HepG2 (cell line): Measurements from ENCODE around the gene ARHGEF16. TPM values are rescaled to one million over a fixed set of nuclear protein-coding genes. Genes with fewer than 3 reads are reported as not detected.

Experiments
- AGO2 ChIP-seq: fragments of 200-400 bp; formaldehyde crosslinking; optimal IDR thresholded peaks from 2 replicates; pipeline ENCODE3; 2017; ENCODE audit warnings: mild to moderate bottlenecking, low read depth, low read length, moderate library complexity
- BHLHE40 ChIP-seq: IDR thresholded peaks from 2 replicates; pipeline ENCODE4 v1.6.1; 2011; ENCODE audit warnings: low read length, improper control_type of control experiment
- CEBPB ChIP-seq: IDR thresholded peaks from 2 replicates; pipeline ENCODE4 v1.6.1; 2011; ENCODE audit warnings: low read depth, low read length, improper control_type of control experiment, borderline replicate concordance
- CENPBD1 ChIP-seq: sonication (generic); formaldehyde crosslinking; IDR thresholded peaks from 2 replicates; pipeline ENCODE4 v1.8.0; 2022; ENCODE audit warnings: missing genetic modification reagents, low read depth, mild to moderate bottlenecking, borderline replicate concordance
- HNRNPL ChIP-seq: fragments of 200-400 bp; formaldehyde crosslinking; IDR thresholded peaks from 2 replicates; pipeline ENCODE4 v1.6.1; 2017; ENCODE audit warnings: mild to moderate bottlenecking, low read depth, low read length
- HOXD1 ChIP-seq: sonication (generic); formaldehyde crosslinking; IDR thresholded peaks from 2 replicates; pipeline ENCODE4 v1.5.0; 2020; ENCODE audit warnings: missing genetic modification reagents
- KAT8 ChIP-seq: IDR thresholded peaks from 2 replicates; pipeline ENCODE4 v1.6.1; 2016; ENCODE audit warnings: missing genetic modification reagents, missing compliant biosample characterization
- PHF8 ChIP-seq: sonication (generic); formaldehyde crosslinking; IDR thresholded peaks from 2 replicates; pipeline ENCODE4 v1.5.0; 2020; ENCODE audit warnings: missing genetic modification reagents
- SIN3A ChIP-seq: IDR thresholded peaks from 2 replicates; pipeline ENCODE4 v1.6.1; 2011; ENCODE audit warnings: low read depth, mild to moderate bottlenecking, control low read depth, low read length, borderline replicate concordance
- XRCC5 ChIP-seq: fragments of 200-400 bp; formaldehyde crosslinking; optimal IDR thresholded peaks from 2 replicates; pipeline ENCODE3; 2017; ENCODE audit warnings: mild to moderate bottlenecking, low read length
- ZMYM2 ChIP-seq: sonication (generic); formaldehyde crosslinking; IDR thresholded peaks from 2 replicates; pipeline ENCODE4 v1.8.0; 2022; ENCODE audit warnings: mild to moderate bottlenecking, missing genetic modification reagents
- ZNF260 ChIP-seq: sonication (generic); formaldehyde crosslinking; IDR thresholded peaks from 2 replicates; pipeline ENCODE4 v1.4.0; 2020; ENCODE audit warnings: missing genetic modification reagents, low read depth, mild to moderate bottlenecking, borderline replicate concordance
- ZNF451 ChIP-seq: sonication (generic); formaldehyde crosslinking; IDR thresholded peaks from 2 replicates; pipeline ENCODE4 v1.5.0; 2020; ENCODE audit warnings: mild to moderate bottlenecking, missing genetic modification reagents
- ZNF543 ChIP-seq: sonication (generic); formaldehyde crosslinking; IDR thresholded peaks from 2 replicates; pipeline ENCODE4 v1.4.0; 2020; ENCODE audit warnings: mild to moderate bottlenecking, missing genetic modification reagents
- ZNF557 ChIP-seq: sonication (generic); formaldehyde crosslinking; IDR thresholded peaks from 2 replicates; pipeline ENCODE4 v1.4.0; 2020; ENCODE audit warnings: missing genetic modification reagents
- ZNF7 ChIP-seq: IDR thresholded peaks from 2 replicates; pipeline ENCODE4 v1.6.1; 2016; ENCODE audit warnings: missing biosample characterization, missing genetic modification reagents
- ZNF878 ChIP-seq: sonication (generic); formaldehyde crosslinking; IDR thresholded peaks from 2 replicates; pipeline ENCODE4 v1.8.1; 2023; ENCODE audit warnings: mild to moderate bottlenecking, missing genetic modification reagents, moderate library complexity
- polyA plus RNA-seq, 8 experiments: library from polyadenylated mRNA; depleted of rRNA in 3 of 8; stranded (reverse) in 7 of 8; unstranded in 1 of 8; fragments of >200 nt; fragmentation: Illumina TruSeq in 4 of 8; extraction: Trizol in 4 of 8; gene quantifications; 2 replicates each; pipeline versions ENCODE4 v1.2.1 to v1.2.3, GENCODE V29; 2011 to 2016; ENCODE audit warnings: low read depth in 4 of 8, missing spikeins in 1 of 8, mixed read lengths in 1 of 8; ENCODE audit not compliant: insufficient read depth in 1 of 8
- total RNA-seq, 5 experiments: library from RNA; depleted of rRNA; stranded (reverse); fragments of >200 nt; fragmentation: Illumina TruSeq; extraction: Trizol; gene quantifications; 2 replicates each; pipeline ENCODE4 v1.2.3, GENCODE V29; 2016; ENCODE audit warnings: low read depth in 1 of 5
- TF ChIP-seq, protein P1 (sequence below): sonication (generic); formaldehyde crosslinking; conservative IDR thresholded peaks from 2 replicates; pipeline ENCODE4 v1.4.0; 2020; ENCODE audit warnings: missing genetic modification reagents
- TF ChIP-seq, protein P2 (sequence below): sonication (generic); formaldehyde crosslinking; IDR thresholded peaks from 2 replicates; pipeline ENCODE4 v1.4.0; 2020; ENCODE audit warnings: missing genetic modification reagents, mild to moderate bottlenecking, borderline replicate concordance
- TF ChIP-seq, protein P3 (sequence below): sonication (generic); formaldehyde crosslinking; IDR thresholded peaks from 2 replicates; pipeline ENCODE4 v1.5.0; 2020; ENCODE audit warnings: mild to moderate bottlenecking, missing genetic modification reagents, moderate library complexity
- TF ChIP-seq, protein P4 (sequence below): sonication (generic); formaldehyde crosslinking; IDR thresholded peaks from 2 replicates; pipeline ENCODE4 v1.4.0; 2020; ENCODE audit warnings: missing genetic modification reagents, borderline replicate concordance

The ARHGEF16 gene
- total and polyA plus RNA-seq, 2 of the 13 experiments (the other 11 are each of a cell fraction or from before 2014, with no cell fraction given) = 20.3 to 39.9 TPM

DNA sequence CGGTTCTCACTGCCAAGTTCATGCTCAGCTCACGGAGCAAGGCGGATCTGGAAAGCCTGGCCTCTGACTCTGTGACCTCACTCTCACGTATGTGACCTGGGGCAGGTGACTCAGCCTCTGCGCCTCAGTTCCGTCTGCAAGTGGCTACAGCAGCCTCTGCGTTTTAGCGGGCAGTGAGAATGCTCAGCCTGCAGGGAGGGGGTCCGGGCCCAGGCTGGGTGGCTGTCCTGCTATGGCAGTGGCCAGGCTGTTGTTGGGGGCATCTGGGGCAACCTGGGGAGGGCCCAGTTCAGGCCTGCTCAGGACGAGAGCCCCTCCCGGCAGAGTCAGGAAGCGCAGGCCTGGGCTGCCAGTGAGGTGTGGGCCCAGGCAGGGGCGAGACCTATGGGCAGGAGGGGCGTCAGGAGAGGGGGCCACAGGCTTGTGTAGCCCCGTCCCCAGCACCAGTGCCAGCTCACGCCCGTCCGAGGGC, 27.9 kb downstream of the ARHGEF16 start (continued):
- TF ChIP-seq, protein P1, sequence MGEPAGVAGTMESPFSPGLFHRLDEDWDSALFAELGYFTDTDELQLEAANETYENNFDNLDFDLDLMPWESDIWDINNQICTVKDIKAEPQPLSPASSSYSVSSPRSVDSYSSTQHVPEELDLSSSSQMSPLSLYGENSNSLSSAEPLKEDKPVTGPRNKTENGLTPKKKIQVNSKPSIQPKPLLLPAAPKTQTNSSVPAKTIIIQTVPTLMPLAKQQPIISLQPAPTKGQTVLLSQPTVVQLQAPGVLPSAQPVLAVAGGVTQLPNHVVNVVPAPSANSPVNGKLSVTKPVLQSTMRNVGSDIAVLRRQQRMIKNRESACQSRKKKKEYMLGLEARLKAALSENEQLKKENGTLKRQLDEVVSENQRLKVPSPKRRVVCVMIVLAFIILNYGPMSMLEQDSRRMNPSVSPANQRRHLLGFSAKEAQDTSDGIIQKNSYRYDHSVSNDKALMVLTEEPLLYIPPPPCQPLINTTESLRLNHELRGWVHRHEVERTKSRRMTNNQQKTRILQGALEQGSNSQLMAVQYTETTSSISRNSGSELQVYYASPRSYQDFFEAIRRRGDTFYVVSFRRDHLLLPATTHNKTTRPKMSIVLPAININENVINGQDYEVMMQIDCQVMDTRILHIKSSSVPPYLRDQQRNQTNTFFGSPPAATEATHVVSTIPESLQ (CRISPR knock-in tag) = no peak
- TF ChIP-seq ZMYM2 (CRISPR knock-in tag) (no peak), BHLHE40 (no peak), SIN3A (no peak), ZNF557 (no peak), CENPBD1 (CRISPR knock-in tag) (no peak), CEBPB (no peak), KAT8 (CRISPR knock-in tag) (no peak), HNRNPL (peak; percentile 84), ZNF451 (no peak), ZNF543 (CRISPR knock-in tag) (no peak), AGO2 (peak; percentile 8), ZNF7 (CRISPR knock-in tag) (no peak), ZNF260 (CRISPR knock-in tag) (no peak), ZNF878 (CRISPR knock-in tag) (no peak), XRCC5 (peak; percentile 45), HOXD1 (CRISPR knock-in tag) (no peak), PHF8 (no peak)
- TF ChIP-seq, protein P2, sequence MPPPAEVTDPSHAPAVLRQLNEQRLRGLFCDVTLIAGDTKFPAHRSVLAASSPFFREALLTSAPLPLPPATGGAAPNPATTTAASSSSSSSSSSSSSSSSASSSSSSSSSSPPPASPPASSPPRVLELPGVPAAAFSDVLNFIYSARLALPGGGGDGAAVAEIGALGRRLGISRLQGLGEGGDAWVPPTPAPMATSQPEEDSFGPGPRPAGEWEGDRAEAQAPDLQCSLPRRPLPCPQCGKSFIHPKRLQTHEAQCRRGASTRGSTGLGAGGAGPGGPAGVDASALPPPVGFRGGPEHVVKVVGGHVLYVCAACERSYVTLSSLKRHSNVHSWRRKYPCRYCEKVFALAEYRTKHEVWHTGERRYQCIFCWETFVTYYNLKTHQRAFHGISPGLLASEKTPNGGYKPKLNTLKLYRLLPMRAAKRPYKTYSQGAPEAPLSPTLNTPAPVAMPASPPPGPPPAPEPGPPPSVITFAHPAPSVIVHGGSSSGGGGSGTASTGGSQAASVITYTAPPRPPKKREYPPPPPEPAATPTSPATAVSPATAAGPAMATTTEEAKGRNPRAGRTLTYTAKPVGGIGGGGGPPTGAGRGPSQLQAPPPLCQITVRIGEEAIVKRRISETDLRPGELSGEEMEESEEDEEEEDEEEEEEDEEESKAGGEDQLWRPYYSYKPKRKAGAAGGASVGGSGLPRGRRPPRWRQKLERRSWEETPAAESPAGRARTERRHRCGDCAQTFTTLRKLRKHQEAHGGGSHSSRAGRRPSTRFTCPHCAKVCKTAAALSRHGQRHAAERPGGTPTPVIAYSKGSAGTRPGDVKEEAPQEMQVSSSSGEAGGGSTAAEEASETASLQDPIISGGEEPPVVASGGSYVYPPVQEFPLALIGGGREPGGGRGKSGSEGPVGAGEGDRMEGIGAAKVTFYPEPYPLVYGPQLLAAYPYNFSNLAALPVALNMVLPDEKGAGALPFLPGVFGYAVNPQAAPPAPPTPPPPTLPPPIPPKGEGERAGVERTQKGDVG (CRISPR knock-in tag) = no peak
- TF ChIP-seq, protein P3, sequence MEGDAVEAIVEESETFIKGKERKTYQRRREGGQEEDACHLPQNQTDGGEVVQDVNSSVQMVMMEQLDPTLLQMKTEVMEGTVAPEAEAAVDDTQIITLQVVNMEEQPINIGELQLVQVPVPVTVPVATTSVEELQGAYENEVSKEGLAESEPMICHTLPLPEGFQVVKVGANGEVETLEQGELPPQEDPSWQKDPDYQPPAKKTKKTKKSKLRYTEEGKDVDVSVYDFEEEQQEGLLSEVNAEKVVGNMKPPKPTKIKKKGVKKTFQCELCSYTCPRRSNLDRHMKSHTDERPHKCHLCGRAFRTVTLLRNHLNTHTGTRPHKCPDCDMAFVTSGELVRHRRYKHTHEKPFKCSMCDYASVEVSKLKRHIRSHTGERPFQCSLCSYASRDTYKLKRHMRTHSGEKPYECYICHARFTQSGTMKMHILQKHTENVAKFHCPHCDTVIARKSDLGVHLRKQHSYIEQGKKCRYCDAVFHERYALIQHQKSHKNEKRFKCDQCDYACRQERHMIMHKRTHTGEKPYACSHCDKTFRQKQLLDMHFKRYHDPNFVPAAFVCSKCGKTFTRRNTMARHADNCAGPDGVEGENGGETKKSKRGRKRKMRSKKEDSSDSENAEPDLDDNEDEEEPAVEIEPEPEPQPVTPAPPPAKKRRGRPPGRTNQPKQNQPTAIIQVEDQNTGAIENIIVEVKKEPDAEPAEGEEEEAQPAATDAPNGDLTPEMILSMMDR (CRISPR knock-in tag) = peak; percentile 49
- TF ChIP-seq, protein P4, sequence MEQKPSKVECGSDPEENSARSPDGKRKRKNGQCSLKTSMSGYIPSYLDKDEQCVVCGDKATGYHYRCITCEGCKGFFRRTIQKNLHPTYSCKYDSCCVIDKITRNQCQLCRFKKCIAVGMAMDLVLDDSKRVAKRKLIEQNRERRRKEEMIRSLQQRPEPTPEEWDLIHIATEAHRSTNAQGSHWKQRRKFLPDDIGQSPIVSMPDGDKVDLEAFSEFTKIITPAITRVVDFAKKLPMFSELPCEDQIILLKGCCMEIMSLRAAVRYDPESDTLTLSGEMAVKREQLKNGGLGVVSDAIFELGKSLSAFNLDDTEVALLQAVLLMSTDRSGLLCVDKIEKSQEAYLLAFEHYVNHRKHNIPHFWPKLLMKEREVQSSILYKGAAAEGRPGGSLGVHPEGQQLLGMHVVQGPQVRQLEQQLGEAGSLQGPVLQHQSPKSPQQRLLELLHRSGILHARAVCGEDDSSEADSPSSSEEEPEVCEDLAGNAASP (CRISPR knock-in tag) = peak; percentile 27; the same call in 1 of the 2 replicates
